Fibroblast of pulmonary artery (primary cell): ENCODE data around the gene ADAM8.

ENCODE experiments used
- DNase-seq: peaks from one replicate; pipeline ENCODE4 v3.0.0-alpha.2; 2010; ENCODE audit warnings: low read depth
- H3K4me3 ChIP-seq: replicated peaks from 2 replicates; pipeline ENCODE4 v1.5.1; 2011; ENCODE audit warnings: low read depth, mild to moderate bottlenecking, control low read depth, low read length, moderate library complexity
- CTCF ChIP-seq: IDR thresholded peaks from 2 replicates; pipeline ENCODE4 v1.5.1; 2011; ENCODE audit warnings: mild to moderate bottlenecking, control low read depth, low read length, inconsistent platforms; ENCODE audit errors: missing control alignments

Gene ADAM8

GRCh38 chr10:133272964-133273420 is 3.7 kb downstream of the ADAM8 start:
- DNase-seq: no peak
- TF ChIP-seq CTCF: no peak
- H3K4me3 ChIP-seq: no peak overlapping the region

- H3K4me3 ChIP-seq: no peak overlapping the region
- TF ChIP-seq CTCF: no peak
- DNase-seq: no peak
These were observed 4.2 kb downstream of the ADAM8 start for GRCh38 chr10:133272301-133272963.

GRCh38 chr10:133271521-133272300 is 5.0 kb downstream of the ADAM8 start:
- TF ChIP-seq CTCF: no peak
- DNase-seq: no peak
- no peak overlapping the region for H3K4me3 ChIP-seq

- no peak for TF ChIP-seq CTCF
- no peak for DNase-seq
These were observed 5.8 kb downstream of the ADAM8 start for GRCh38 chr10:133270773-133271297.

GRCh38 chr10:133270204-133270603 is 6.5 kb downstream of the ADAM8 start:
- DNase-seq: no peak
- H3K4me3 ChIP-seq: no peak overlapping the region
- TF ChIP-seq CTCF: no peak

More at GRCh38 chr10:133270773-133271297, 5.8 kb downstream of the ADAM8 start:
- no peak overlapping the region for H3K4me3 ChIP-seq

- no peak for TF ChIP-seq CTCF
- no peak for DNase-seq
- H3K4me3 ChIP-seq: no peak overlapping the region
These were observed 7.3 kb downstream of the ADAM8 start for GRCh38 chr10:133269367-133269766.
